CD4-positive, alpha-beta T cell (primary cell): ENCODE data around the gene PCED1A. TPM values are rescaled to one million over a fixed set of nuclear protein-coding genes. Genes with fewer than 3 reads are reported as not detected.

ENCODE experiments used
- ATAC-seq: fragments of 200-7000 bp; cut with Tn5 transposase; one replicate; pipeline ENCODE4 v1.10.0; 2022; ENCODE audit warnings: mild to moderate bottlenecking; ENCODE audit not compliant: poor library complexity
- CTCF ChIA-PET: fragments of 350-600 bp; sonication (Branson Sonifier 250); formaldehyde crosslinking; loops from one replicate; lab custom pipeline; 2021; ENCODE audit warnings: antibody characterized with exemption, inconsistent platforms; lab: Charles Lee
- POLR2A ChIA-PET: fragments of 350-600 bp; sonication (Branson Sonifier 250); formaldehyde crosslinking; loops from one replicate; lab custom pipeline; 2021; ENCODE audit warnings: antibody characterized with exemption, inconsistent platforms; lab: Charles Lee
- DNase-seq, 14 experiments: peaks; one replicate each; pipeline ENCODE4 v3.0.0-alpha.2; 2013 to 2020; ENCODE audit warnings: mixed read lengths in 2 of 14
- H3K27ac ChIP-seq, 2 donors: one replicate each; pipeline versions ENCODE4 v1.5.1 to v1.7.0; 2013; ENCODE audit warnings: low read length in 2 of 2, low read depth in 1 of 2, mild to moderate bottlenecking in 1 of 2
- H3K27me3 ChIP-seq, 2 experiments: 1 replicate in 1 of 2; 2 replicates in 1 of 2; pipeline versions ENCODE4 v1.6.1 to v1.7.0; 2013; ENCODE audit warnings: low read length in 2 of 2, control low read depth in 1 of 2, mild to moderate bottlenecking in 1 of 2, moderate library complexity in 1 of 2; ENCODE audit not compliant: insufficient read depth in 2 of 2, control insufficient read depth in 1 of 2
- H3K36me3 ChIP-seq: one replicate; pipeline ENCODE4 v1.6.1; 2013; ENCODE audit warnings: low read length, control low read depth; ENCODE audit not compliant: insufficient read depth
- H3K4me1 ChIP-seq: one replicate; pipeline ENCODE4 v1.6.1; 2013; ENCODE audit warnings: low read length, control low read depth; ENCODE audit not compliant: insufficient read depth
- H3K4me3 ChIP-seq: one replicate; pipeline ENCODE4 v1.5.1; 2013; ENCODE audit warnings: mild to moderate bottlenecking, low read length, moderate library complexity
- H3K9me3 ChIP-seq, 2 experiments: 1 replicate in 1 of 2; 2 replicates in 1 of 2; pipeline versions ENCODE4 v1.6.1 to v1.7.0; 2013; ENCODE audit warnings: low read length in 2 of 2, mild to moderate bottlenecking in 2 of 2, control low read depth in 1 of 2, moderate library complexity in 1 of 2; ENCODE audit not compliant: control insufficient read depth in 1 of 2, insufficient read depth in 1 of 2
- H3K27ac Mint-ChIP-seq: one replicate; pipeline ENCODE4 v1.8.0; 2020; ENCODE audit warnings: mixed read lengths
- H3K27me3 Mint-ChIP-seq: one replicate; pipeline ENCODE4 v1.8.0; 2021; ENCODE audit warnings: mixed read lengths
- H3K36me3 Mint-ChIP-seq: one replicate; pipeline ENCODE4 v1.8.0; 2021; ENCODE audit warnings: low read depth, mixed read lengths
- H3K4me1 Mint-ChIP-seq: one replicate; pipeline ENCODE4 v1.8.0; 2021; ENCODE audit warnings: low read depth, mixed read lengths
- H3K4me3 Mint-ChIP-seq: one replicate; pipeline ENCODE4 v1.8.0; 2020; ENCODE audit warnings: mild to moderate bottlenecking, mixed read lengths
- H3K9me3 Mint-ChIP-seq: one replicate; pipeline ENCODE4 v1.8.0; 2020; ENCODE audit warnings: mixed read lengths
- CTCF ChIP-seq: fragments of 200-600 bp; IDR thresholded peaks from one replicate; pipeline ENCODE4 v1.8.0; 2022; ENCODE audit warnings: antibody characterized with exemption, mild to moderate bottlenecking
- intact Hi-C, 2 experiments: fragments of 100-400 bp; cut with DNase I in 1 of 2; cut with micrococcal nuclease in 1 of 2; formaldehyde crosslinking; loops; one replicate each; pipeline versions ENCODE4 v1.15.1 to v1.9.0; 2023 to 2025; cut with DNase I, micrococcal nuclease
- total RNA-seq, 174 experiments: library from RNA in 2 of 174; stranded (reverse) in 2 of 174; gene quantifications; one replicate each; pipeline ENCODE4 v1.2.3 and lab custom pipeline; 2021 to 2026

Gene PCED1A
- total RNA-seq, 2 experiments from 2014 or later, result 69.2 to 69.7 TPM

- Histone ChIP-seq H3K27me3 (peaks cover 0 to 3% of the 10 kb centered on the region in 2 experiments), H3K36me3 (peaks cover 15% of the 10 kb centered on the region), H3K4me3 (no peak overlapping the region), H3K4me1 (peaks cover 29% of the 10 kb centered on the region), H3K9me3 (no peaks in the 10 kb centered on the region), H3K27ac (no peak overlapping the region)
- DNase-seq (no peak), ATAC-seq (no peak)
- no peak overlapping the region for H3K27ac Mint-ChIP-seq
- ChIA-PET CTCF (no interaction called here), POLR2A (interaction anchor here (0.8 to 1.2 kb wide), 2 partner anchors 28 to 86 kb away, joined by 3 to 4 read pairs; partner anchors contain the start of gene VPS16)
- TF ChIP-seq CTCF, result no peak
- H3K9me3 Mint-ChIP-seq, result no peaks in the 10 kb centered on the region
- H3K4me1 Mint-ChIP-seq, result peaks cover 41% of the 10 kb centered on the region
- H3K27me3 Mint-ChIP-seq, result no peaks in the 10 kb centered on the region
- intact Hi-C loops, result no loop called here
- peaks cover 32% of the 10 kb centered on the region for H3K36me3 Mint-ChIP-seq
- H3K4me3 Mint-ChIP-seq, result peak overlapping the region; percentile 1
Observed at GRCh38 chr20:2869381-2869780, 28.9 kb upstream of the PCED1A start.

GRCh38 chr20:2867081-2867864 is 26.8 kb upstream of the PCED1A start:
- Histone ChIP-seq H3K36me3 (peaks cover 31% of the 10 kb centered on the region), H3K4me3 (no peak overlapping the region), H3K4me1 (peaks cover 19% of the 10 kb centered on the region), H3K9me3 (no peaks in the 10 kb centered on the region), H3K27ac (no peak overlapping the region), H3K27me3 (peaks cover 0 to 2% of the 10 kb centered on the region in 2 experiments)
- no peak overlapping the region for H3K4me3 Mint-ChIP-seq
- DNase-seq, result no peak
- H3K27me3 Mint-ChIP-seq, result no peaks in the 10 kb centered on the region
- peaks cover 28% of the 10 kb centered on the region for H3K36me3 Mint-ChIP-seq
- H3K4me1 Mint-ChIP-seq, result peaks cover 33% of the 10 kb centered on the region
- ChIA-PET POLR2A (interaction anchor here (0.6 kb wide), 1 partner anchor 187 kb away, joined by 3 read pairs; no protein-coding TSS in a partner anchor), CTCF (no interaction called here)
- TF ChIP-seq CTCF, result no peak
- no peaks in the 10 kb centered on the region for H3K9me3 Mint-ChIP-seq
- no peak for ATAC-seq
- intact Hi-C loops, result no loop called here
- no peak overlapping the region for H3K27ac Mint-ChIP-seq

GRCh38 chr20:2866236-2866635 is 25.8 kb upstream of the PCED1A start:
- Histone ChIP-seq H3K9me3 (no peaks in the 10 kb centered on the region), H3K4me3 (no peak overlapping the region), H3K27me3 (no peaks in the 10 kb centered on the region), H3K27ac (no peak overlapping the region), H3K36me3 (peaks cover 41% of the 10 kb centered on the region), H3K4me1 (peaks cover 12% of the 10 kb centered on the region)
- ATAC-seq (no peak), DNase-seq (peak in 1 of 14 experiments; percentile 30)
- intact Hi-C loops, result no loop called here
- Mint-ChIP-seq H3K27me3 (no peaks in the 10 kb centered on the region), H3K4me1 (peaks cover 27% of the 10 kb centered on the region), H3K9me3 (no peaks in the 10 kb centered on the region), H3K4me3 (no peak overlapping the region), H3K36me3 (peaks cover 35% of the 10 kb centered on the region), H3K27ac (peak overlapping the region; percentile 25)
- CTCF ChIA-PET, result no interaction called here
- no peak for TF ChIP-seq CTCF
- POLR2A ChIA-PET, result interaction anchor here (2.6 kb wide), 1 partner anchor 26 kb away, joined by 8 read pairs; the partner anchor contains the start of genes PCED1A and VPS16
